Measurements from ENCODE around the gene PLP1.
"Not testable (repeated sequence)": the region's sequence is repeated elsewhere in the genome, so short reads cannot be mapped to it uniquely, and the experiment has no call there.

PLP1 gene, protein sequence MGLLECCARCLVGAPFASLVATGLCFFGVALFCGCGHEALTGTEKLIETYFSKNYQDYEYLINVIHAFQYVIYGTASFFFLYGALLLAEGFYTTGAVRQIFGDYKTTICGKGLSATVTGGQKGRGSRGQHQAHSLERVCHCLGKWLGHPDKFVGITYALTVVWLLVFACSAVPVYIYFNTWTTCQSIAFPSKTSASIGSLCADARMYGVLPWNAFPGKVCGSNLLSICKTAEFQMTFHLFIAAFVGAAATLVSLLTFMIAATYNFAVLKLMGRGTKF

DNA sequence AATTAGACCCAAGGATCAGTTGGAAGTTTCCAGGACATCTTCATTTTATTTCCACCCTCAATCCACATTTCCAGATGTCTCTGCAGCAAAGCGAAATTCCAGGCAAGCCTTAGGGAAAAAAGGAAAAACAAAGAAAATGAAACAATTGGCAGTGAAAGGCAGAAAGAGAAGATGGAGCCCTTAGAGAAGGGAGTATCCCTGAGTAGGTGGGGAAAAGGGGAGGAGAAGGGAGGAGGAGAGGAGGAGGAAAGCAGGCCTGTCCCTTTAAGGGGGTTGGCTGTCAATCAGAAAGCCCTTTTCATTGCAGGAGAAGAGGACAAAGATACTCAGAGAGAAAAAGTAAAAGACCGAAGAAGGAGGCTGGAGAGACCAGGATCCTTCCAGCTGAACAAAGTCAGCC is at the start of gene PLP1:
TSS of gene PLP1 (plus strand) at position 295 of the 400 bp plus-strand sequence. CDS start 156 bp downstream, outside the sequence.
- no peak for FAIRE-seq

DNA sequence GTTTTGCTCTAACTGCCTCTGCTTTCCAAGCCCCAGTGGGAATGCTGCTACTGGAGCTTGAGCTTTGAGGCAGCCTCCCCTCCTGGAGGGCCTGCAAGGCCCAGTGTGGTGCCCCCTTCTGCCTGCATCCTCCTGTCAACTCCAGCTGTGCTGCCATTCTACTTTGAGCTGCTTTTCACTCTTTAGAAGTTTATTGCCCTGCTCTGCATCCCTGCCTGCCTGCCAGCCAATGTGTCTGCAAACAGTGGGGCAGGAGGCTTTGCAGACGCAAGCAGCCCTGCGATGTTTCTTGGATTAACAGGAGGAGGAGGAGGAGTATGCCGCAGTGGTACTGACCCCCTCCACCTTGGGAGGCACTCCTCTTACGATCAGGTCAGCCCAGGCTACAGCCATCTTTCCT is 49.5 kb upstream of the PLP1 start:
- no peak for FAIRE-seq

DNA sequence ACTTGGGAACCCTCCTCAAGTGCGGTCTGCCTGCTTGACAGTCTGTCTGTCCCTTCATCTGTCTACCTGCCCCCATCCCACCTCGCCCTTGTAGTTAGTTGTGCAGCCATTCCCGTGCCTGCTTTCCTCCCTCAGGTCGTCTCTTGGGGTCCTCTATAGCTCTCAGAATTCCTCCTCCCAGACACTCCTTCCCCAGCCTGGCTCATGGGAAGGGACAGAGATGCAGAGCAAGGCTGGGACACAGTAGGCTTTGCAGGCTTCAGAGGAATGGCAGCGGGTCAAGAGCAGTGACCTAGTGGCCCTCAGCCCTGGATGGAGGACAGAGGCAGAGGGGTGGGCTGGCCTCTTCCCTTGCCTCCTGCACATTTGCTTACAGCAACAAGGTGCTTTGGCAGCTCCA is 47.6 kb upstream of the PLP1 start:
- no peak for FAIRE-seq

DNA sequence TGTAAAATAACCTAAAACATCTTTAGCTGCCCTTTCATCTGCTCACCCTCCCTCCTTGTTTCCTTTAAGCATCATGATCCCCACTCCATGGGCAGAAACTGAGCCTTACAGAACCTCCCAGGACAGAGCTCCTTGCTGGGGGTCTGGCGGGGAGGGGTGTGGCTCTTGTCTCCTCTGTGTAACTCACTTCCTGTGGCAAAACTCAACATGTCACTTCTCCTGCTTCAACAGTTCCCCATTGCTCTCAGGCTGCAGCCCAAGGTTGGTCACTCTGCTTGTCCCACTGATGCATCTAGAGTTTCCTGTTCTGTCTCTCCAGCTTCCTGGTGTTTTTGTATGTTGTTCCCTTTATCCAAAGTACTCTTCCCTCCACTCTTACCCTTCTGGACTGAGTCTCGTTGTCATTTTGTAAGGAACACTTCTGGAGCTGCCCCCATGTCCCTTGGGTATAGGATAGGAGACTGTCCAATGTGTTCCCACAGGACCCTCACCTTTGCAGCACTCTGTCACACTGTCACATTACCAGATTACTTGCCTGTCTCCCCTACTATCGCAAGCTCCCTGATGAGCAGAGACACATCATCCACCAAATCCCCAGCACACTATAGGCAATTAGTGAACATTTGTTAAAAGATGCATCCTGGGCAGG is 46.4 kb upstream of the PLP1 start:
- no peak for FAIRE-seq

DNA sequence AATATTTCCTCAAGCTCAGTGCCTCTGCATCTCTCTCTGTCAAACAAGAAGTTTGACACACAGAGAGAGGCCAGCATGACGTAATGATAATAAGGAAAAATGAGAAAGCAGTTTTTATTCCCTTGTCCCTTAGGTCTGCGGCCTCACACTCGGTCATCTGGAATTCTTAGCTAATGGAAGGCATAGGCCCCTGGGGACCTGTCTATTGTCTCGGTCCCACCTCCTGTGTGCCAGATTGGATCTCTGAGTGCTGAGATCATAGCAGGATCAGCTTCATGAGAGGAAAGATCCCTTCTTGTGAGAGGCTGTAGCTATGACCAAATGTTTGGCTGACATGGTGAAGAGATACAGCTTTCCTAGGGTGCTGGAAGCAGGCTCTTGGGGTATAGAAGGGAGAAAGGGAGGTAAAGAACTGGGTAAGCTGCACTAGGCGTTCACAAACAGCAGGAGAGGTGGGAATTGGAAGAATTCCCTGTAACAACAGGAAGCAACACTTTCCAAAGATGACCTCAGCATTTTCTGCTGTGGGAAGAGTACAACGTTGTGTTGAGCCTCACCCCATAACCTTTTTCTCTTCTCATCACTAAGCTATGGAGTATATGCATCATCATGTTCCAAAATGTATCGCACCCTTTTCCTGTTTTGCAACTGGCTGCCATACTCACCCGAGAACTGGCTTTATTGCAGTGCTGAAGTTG is 45.7 kb upstream of the PLP1 start:
- FAIRE-seq, result no peak

DNA sequence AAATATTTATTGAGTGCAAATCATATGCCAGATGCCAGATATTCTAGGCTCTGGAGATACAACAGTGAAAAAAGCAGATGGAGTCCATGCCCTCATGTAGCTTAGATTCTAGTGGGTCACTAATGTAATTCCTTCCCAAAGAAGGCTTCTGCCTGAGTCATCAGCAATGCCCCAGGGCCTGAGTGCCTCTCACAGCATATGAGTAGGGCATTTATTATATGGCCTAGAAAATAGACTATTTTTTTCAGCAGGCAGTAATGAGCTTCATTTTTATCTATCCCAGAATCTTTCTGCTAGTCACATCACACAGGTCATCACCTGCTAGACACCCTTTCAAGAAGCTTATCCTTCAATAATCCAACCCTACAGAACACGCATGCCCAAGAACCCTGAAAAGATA is 43.6 kb upstream of the PLP1 start:
- FAIRE-seq, result no peak

DNA sequence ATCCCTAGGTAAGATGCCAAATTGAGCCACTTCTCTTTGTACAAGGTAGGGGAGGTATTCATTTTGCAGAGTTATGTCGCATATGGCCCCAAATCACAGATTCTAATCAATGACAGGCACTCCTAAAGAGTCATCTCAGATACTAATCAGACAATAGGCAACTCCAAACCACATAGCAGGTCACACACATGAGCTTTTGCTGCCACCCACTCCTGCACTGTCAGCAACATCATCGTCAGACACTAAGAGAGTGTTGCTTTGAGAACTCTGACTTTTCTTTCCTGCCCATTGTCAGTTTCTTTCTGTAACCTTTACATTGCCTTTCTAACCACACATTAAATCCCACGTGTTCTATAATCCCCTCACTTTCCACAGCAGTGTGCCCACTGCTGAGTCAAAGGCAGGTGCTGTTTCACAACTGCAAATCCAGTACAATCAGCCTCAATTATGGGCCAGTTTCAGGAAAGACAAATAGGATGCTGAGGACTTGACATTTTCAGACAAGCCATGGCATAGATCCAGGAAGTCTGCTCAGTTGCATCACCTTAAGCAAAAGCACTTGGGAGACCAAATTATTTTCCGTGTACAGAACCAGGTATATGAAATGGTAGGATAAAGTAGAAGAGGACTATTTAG is 42.4 kb upstream of the PLP1 start:
- no peak for FAIRE-seq

DNA sequence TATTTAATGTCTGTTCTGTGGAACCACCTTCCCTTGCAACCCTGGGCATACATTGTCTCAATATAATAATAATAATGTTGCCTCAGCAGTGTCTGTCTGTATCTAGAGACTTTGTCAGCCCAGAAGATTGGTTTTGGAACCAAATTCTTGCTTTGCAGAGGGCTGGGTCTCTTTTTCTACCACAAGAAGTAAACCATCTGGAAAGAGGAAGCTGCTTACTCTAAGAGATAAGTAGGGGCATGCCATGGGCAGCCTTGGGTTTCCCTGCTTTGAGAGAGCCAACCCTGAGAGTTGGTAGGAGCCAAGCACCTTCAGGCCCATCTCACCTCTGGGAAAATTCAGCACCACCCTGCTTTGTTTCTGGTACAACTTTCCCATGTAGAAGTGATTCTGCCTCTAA is 38.9 kb upstream of the PLP1 start:
- no peak for FAIRE-seq

DNA sequence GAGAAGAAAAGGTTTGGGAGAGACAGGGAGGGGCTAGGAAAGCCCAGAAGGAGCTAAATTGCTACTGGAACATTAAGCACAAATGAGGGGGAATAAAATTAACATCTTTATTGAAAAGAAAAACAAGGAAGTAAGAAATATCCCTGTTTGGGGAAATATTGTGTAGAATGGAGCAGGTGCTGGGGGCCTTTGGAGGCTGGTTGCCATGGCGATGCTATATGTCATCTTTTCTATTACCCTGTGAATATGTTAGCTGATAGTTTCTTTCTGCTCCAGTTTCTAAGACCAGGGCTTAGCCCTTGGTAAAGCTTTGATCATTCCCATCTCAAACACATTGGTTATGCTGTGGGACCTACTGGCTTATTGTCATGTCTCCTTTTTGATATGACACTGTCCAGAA is 37.2 kb upstream of the PLP1 start:
- no peak for FAIRE-seq

DNA sequence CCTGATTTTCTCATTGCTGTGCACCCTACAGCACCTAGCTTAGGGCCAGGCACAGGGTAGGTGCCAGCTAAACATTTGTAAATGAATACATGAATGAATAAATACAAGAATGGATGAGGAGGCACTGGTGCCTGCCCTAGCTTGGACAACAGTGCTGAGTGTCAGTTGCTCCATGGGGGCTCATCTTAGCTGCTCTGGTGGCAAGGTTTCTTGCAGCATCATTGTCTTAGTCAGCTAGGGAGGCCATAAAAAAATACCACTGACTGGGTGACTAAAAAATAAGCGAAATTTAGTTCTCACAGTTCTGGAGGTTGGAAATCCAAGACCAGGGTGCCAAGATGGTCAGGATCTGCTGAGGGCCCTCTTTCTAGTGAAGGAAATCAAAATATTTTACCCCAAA is 34.8 kb upstream of the PLP1 start:
- FAIRE-seq, result no peak

DNA sequence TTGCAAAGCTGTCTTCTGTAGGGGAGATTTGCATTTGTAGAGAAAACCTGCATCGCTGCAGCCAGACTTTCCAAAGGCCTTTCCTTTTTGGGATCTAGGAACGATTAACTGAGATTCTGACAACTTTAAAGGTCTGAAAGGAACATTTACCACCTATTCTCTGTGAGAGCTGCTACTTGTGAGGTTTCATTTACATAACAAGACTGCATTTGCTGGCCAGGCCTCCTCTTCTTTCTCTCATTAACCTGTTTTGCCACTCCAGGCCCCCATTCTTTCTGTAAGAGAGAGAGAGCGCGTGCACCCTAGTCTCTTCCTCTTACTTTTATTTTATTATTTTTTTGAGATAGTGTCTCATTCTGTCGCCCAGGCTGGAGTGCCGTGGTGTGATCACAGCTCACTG is 34.3 kb upstream of the PLP1 start:
- FAIRE-seq, result no peak

DNA sequence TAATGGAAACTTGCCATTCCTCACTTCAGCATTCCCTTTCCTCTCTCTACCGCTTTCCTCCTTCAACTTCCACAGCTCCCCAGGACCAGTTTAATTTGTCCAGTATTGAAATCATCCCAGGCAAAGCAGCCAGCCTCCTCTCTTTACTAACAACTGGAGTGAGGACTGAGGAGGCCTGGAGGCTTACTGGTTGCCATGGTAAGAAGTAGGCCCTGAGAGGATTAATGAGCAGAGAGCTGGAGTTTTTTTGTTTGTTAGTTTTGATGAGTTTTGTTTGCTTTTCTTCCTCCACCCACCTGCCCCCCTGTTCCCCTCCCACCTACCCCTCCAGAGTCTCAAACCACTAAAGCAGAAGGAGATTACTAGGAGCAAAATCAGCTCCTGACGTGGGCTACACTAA is 29.5 kb upstream of the PLP1 start:
- FAIRE-seq, result no peak

DNA sequence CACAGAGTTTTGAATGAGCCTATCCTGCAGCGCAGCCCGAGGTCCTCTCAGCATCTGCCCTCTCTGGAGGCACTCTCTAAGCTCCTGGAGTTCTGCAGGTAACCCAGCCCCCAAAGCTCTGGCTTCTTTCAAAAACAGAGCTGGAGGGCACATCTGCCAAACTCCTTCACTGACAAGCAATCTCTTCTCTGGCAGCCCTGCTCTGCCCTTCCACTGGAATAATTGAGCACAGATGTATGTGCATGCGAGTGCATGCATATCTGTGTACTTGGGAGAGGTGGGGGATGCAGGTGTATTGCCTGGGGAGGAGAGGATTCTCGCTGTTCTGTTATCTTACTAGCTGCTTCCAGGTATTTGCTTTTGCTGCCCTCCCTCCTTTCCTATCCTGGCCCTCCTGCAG is 22.2 kb upstream of the PLP1 start:
- no peak for FAIRE-seq

DNA sequence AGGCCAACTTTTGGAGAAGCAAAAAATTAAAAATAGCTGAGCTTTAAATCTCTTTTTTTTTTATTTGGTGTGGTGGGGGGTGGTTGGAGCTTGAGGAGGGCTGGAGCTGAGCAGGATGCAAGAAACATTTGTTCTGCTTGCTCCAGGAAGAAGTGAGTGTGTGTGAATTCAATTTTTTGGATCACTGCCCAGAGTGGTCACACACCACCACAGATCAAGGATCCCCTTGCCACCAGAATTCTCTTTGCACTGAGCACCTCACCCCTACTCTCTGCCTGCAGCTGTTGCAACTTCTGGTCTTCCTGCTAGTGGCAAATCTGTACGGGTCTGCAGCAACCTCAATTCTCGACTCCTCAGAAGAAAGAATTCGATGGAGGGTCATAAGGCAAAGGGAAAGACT is 19.9 kb upstream of the PLP1 start:
- FAIRE-seq, result no peak

DNA sequence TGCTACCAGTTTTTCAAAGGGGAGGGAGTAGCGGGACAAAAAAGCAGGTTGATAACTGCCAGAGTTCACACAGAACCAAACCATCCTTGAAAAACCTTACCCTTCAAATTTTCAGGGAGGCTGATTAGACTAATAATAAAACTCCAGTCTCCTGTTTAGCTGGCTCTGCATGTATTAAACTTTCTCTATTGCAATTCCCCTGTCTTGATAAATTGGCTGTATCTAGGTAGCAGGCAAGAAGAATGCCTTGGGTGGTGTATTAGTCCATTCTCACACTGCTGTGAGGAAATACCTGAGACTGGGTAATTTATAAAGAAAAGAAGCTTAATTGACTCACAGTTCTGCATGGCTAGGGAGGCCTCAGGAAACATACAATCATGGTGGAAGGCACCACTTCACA is 18.1 kb upstream of the PLP1 start:
- no peak for FAIRE-seq

DNA sequence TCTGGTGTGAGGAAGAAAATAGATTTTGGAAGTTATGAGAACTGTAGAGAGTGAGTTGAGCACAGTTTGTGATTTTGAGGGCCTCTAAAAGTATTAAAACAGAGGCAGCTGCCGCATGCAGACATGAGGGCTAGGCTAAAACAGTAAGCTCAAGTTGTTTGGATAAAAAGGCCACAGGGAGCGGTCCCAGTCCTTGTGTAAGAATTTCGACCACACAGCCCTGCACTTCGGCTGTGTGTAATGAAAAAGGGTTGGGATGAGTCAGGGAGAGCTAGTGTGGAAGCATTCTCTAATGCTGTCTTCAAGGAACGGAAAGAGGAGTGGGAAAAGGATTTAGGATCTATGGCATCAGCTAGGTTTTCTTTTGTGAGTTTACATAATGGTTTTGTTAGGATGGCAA is 13.1 kb upstream of the PLP1 start:
- not testable (repeated sequence) for FAIRE-seq

DNA sequence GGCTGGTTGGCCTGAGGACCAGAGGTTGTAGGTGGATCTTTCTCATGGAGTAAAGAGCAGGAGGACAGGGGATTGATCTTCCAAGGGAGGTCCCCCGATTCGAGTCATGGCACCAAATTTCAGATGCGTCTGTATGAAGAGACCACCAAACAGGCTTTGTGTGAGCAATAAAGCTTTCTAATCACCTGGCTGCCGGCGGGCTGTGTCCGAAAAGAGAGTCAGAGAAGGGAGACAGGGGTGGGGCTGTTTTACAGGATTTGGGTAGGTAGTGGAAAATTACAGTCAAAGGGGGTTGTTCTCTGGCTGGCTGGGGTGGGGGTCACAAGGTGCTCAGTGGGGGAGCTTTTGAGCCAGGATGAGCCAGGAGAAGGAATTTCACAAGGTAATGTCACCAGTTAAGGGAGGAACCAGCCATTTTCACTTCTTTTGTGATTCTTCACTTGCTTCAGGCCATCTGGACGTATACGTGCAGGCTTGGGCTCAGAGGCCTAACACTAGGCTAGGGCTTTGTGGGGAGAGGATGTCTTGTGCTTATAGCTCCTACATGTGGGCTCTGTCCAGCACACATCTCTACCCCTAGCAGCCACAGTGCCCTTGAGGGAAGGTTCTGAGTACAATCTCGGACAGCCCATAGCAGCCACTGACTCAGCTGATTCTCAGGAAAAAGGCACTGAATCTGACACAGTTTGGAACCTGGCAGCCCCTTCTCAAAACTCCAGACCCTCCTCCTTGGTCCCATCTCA is 9.7 kb upstream of the PLP1 start:
- FAIRE-seq, result not testable (repeated sequence)

DNA sequence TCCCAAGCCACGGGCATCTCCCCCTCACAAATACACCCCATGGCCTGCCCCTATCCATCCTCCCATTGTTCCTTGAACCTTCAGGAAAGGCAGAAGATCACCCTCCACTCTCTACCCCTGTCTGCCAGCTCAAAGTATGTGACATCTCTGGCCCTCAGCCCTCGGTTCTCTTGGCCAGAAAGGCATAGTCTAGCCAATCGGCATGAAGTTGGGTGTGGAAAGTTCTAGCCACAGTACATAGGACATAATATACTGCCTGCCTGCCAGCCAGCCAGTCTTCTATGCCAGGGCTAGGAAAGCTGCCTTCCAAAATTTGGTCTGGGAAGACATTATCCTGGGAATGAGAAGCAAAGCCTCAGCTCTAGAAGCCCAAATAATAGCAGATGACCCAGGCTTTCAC is 3.2 kb upstream of the PLP1 start:
- FAIRE-seq, result no peak

DNA sequence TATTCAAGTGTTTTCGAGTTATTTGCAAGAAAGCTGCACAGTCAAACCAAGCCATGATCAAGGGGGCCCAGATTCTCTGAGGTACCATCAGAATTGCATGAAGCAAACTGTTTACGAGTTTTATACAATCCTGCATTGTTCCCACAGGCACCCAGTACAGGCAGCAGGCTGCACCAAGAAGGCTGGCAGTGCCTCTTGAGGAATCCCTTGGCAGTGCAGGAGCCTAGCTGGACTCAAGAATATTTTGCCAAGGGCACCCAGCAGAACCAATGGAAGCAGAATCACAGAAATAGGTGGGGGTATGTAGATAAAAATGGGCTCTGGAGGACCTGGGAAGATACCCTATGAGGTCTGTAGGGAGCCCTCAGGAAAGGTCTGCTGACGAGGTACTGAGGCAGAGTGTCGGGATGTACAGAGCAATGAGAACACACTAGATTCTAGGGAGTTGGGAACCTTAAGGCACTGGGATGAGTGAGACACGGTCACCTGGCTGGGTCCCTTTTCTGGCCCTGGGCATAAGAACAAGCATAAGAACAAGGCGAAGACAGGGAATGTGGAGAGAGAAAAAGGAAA is 2.5 kb upstream of the PLP1 start:
- FAIRE-seq, result no peak

DNA sequence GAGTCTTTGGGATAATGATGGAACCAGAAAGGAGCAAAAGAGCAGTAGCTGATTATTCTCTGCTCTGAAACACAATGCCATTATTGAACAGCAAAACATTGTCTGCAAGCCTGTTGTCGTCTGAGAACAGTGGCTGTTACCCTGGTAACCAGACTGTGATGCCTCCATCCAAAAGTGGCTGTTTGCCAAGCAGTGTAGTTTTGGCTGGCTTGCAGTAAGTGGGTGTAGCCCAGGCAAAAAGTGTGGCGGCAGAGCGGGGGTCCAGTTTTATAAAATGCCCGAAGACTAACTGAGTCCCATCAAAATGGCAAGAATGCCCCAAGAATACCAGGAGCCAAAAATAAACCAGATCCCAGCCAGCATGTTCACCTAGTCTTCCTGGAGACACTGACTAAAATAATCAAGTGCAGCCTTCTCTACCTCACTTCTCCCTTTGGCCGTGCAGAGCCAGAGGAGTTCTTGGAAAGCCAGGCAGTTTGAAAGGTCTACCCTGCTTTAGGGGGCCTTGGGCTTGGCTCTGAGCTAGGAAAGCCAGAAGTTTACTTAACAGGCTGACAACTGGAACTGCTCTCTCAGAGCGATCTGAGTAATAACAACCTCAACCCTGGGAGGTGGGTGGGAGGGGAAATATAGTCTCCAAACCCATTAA is 2.6 kb downstream of the PLP1 start:
- no peak for FAIRE-seq

DNA sequence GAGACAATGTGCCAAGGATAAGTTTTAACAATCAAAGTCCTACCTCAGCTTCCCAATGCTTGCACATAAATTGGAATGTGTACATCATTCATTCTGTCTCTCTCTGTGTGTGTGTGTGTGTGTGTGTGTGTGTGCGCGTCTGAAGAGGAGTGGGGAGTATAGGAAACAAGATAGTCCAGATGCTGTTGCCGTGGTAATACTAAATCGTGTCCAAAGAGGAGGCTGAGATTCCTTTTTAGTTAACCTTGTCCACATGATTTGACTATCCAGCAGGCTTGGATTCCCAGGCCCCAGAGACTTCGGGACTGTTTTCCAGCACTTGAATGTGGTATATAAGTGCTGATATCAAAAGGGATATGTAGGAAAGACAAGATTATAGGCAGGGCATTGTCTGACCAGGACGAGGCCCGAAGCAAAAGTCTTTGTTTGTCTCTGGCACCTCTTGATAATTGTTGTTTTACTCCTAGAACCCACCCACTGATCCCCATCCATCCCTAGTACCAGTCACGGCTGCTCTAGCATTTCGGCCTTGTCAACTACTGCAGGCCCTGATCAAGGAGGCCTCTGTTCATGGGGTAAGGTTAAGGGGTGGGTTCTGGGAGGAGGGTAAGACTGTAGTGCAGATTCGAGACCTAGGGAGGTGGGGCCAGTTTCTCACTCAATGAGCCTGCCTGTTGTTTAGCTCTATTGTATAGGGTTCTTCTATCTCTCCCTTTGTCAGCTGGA is 3.9 kb downstream of the PLP1 start:
- no peak for FAIRE-seq

DNA sequence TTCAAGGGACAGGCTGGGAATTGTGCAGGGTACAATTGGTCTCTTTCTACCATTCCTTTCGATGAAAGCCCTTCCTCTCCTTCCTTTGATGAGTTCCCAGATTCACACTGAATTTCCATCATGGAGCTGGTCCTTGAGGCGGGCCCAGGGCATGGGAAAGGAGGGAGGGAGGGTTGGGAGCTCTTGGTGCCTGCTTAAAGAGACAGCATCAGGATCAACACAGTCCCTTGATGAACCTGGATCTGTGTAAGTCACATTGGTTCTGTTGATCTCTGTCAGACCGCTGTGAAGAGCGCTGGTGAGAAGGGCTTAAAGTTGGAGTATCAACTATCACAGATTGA is 4.4 kb downstream of the PLP1 start:
- FAIRE-seq, result no peak

Data from G401.6 (cell line).